ENCODE measurements around the gene TCEANC2. TPM values are rescaled to one million over a fixed set of nuclear protein-coding genes. Genes with fewer than 3 reads are reported as not detected.

Gene TCEANC2
- total and polyA plus RNA-seq, 2 experiments from 2014 or later: 6.0 to 6.3 TPM

- ATAC-seq (no peak), DNase-seq (ENCODE audit: low spot score) (no peak)
- no peaks in the 10 kb centered on the region for H3K36me3 ChIP-seq (ENCODE audit: insufficient read depth)
- H3K27me3 ChIP-seq (ENCODE audit: insufficient read depth): no peaks in the 10 kb centered on the region
- no peak overlapping the region for H3K4me2 ChIP-seq
- H3K4me3 Mint-ChIP-seq: no peak overlapping the region
- no peak overlapping the region for H3K27ac ChIP-seq (ENCODE audit: low read depth)
- H3K4me3 ChIP-seq: no peak overlapping the region
- H3F3A ChIP-seq (replicated peaks; ENCODE audit: low read depth): no peaks in the 10 kb centered on the region
- no peaks in the 10 kb centered on the region for H4K20me1 ChIP-seq (replicated peaks; ENCODE audit: insufficient read depth)
- H3K9me3 Mint-ChIP-seq: no peaks in the 10 kb centered on the region
- TF ChIP-seq, protein P1, sequence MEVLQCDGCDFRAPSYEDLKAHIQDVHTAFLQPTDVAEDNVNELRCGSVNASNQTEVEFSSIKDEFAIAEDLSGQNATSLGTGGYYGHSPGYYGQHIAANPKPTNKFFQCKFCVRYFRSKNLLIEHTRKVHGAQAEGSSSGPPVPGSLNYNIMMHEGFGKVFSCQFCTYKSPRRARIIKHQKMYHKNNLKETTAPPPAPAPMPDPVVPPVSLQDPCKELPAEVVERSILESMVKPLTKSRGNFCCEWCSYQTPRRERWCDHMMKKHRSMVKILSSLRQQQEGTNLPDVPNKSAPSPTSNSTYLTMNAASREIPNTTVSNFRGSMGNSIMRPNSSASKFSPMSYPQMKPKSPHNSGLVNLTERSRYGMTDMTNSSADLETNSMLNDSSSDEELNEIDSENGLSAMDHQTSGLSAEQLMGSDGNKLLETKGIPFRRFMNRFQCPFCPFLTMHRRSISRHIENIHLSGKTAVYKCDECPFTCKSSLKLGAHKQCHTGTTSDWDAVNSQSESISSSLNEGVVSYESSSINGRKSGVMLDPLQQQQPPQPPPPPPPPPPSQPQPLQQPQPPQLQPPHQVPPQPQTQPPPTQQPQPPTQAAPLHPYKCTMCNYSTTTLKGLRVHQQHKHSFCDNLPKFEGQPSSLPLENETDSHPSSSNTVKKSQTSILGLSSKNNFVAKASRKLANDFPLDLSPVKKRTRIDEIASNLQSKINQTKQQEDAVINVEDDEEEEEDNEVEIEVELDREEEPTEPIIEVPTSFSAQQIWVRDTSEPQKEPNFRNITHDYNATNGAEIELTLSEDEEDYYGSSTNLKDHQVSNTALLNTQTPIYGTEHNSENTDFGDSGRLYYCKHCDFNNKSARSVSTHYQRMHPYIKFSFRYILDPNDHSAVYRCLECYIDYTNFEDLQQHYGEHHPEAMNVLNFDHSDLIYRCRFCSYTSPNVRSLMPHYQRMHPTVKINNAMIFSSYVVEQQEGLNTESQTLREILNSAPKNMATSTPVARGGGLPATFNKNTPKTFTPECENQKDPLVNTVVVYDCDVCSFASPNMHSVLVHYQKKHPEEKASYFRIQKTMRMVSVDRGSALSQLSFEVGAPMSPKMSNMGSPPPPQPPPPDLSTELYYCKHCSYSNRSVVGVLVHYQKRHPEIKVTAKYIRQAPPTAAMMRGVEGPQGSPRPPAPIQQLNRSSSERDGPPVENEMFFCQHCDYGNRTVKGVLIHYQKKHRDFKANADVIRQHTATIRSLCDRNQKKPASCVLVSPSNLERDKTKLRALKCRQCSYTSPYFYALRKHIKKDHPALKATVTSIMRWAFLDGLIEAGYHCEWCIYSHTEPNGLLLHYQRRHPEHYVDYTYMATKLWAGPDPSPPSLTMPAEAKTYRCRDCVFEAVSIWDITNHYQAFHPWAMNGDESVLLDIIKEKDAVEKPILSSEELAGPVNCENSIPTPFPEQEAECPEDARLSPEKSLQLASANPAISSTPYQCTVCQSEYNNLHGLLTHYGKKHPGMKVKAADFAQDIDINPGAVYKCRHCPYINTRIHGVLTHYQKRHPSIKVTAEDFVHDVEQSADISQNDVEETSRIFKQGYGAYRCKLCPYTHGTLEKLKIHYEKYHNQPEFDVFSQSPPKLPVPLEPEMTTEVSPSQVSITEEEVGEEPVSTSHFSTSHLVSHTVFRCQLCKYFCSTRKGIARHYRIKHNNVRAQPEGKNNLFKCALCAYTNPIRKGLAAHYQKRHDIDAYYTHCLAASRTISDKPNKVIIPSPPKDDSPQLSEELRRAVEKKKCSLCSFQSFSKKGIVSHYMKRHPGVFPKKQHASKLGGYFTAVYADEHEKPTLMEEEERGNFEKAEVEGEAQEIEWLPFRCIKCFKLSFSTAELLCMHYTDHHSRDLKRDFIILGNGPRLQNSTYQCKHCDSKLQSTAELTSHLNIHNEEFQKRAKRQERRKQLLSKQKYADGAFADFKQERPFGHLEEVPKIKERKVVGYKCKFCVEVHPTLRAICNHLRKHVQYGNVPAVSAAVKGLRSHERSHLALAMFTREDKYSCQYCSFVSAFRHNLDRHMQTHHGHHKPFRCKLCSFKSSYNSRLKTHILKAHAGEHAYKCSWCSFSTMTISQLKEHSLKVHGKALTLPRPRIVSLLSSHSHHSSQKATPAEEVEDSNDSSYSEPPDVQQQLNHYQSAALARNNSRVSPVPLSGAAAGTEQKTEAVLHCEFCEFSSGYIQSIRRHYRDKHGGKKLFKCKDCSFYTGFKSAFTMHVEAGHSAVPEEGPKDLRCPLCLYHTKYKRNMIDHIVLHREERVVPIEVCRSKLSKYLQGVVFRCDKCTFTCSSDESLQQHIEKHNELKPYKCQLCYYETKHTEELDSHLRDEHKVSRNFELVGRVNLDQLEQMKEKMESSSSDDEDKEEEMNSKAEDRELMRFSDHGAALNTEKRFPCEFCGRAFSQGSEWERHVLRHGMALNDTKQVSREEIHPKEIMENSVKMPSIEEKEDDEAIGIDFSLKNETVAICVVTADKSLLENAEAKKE (CRISPR knock-in tag; IDR thresholded peaks at IDR 0.05): no peak
- no peak for TF ChIP-seq ETS1 (IDR thresholded peaks at IDR 0.05)
- TF ChIP-seq EZH2phosphoT487 (IDR thresholded peaks at IDR 0.05; ENCODE audit: unreplicated experiment): no peak
- no peak for TF ChIP-seq NANOG (IDR thresholded peaks at IDR 0.05; ENCODE audit: borderline replicate concordance)
- no peak for TF ChIP-seq STAT1 (IDR thresholded peaks at IDR 0.05; ENCODE audit: unreplicated experiment)
- TF ChIP-seq JUNB (IDR thresholded peaks at IDR 0.05; ENCODE audit: unreplicated experiment): no peak
- no peak for TF ChIP-seq CTCF (conservative IDR thresholded peaks at IDR 0.05; ENCODE audit: low read depth in 2 of 2)
- TF ChIP-seq ZNF331 (CRISPR knock-in tag; IDR thresholded peaks at IDR 0.05; ENCODE audit: low read depth): no peak
- no peak for TF ChIP-seq ZNF114 (CRISPR knock-in tag; IDR thresholded peaks at IDR 0.05)
- no peak for TF ChIP-seq EZH2 (IDR thresholded peaks at IDR 0.05; ENCODE audit: low read depth, unreplicated experiment)
- TF ChIP-seq REST (IDR thresholded peaks at IDR 0.05; ENCODE audit: unreplicated experiment): no peak
- TF ChIP-seq POLR2AphosphoS5 (IDR thresholded peaks at IDR 0.05; ENCODE audit: low read depth): no peak
- no peak for TF ChIP-seq CREB1 (CRISPR knock-in tag; IDR thresholded peaks at IDR 0.05; ENCODE audit: low read depth)
- no peak overlapping the region for H2AFZ ChIP-seq
- peaks cover 12% of the 10 kb centered on the region for H3K4me1 Mint-ChIP-seq
- H3K36me3 Mint-ChIP-seq (ENCODE audit: low read depth): no peaks in the 10 kb centered on the region
- H3K27me3 Mint-ChIP-seq (ENCODE audit: insufficient read depth, low read depth, poor library complexity): peaks cover 2% of the 10 kb centered on the region
- H3K27ac Mint-ChIP-seq: no peak overlapping the region
- no peaks in the 10 kb centered on the region for H3K79me2 ChIP-seq (replicated peaks; ENCODE audit: insufficient read depth)
- 0 out of 2 replicates have a peak, but pooled peaks cover 4% of the 10 kb centered on the region for H3K4me1 ChIP-seq (ENCODE audit: insufficient read depth)
- peaks cover 6% of the 10 kb centered on the region; the same call in 1 of the 2 replicates for H3K9me2 ChIP-seq (ENCODE audit: insufficient read depth)
Observed at GRCh38 chr1:54100500-54100899, 47.1 kb downstream of the TCEANC2 start.
